IMR-90 (cell line): ENCODE results near the gene MIEF1. TPM values are rescaled to one million over a fixed set of nuclear protein-coding genes. Genes with fewer than 3 reads are reported as not detected.

Source experiments
- ATAC-seq: fragments of 200-7000 bp; cut with Tn5 transposase; 2 replicates; pipeline ENCODE4 v1.9.1; 2020; ENCODE audit warnings: low read depth, mild to moderate bottlenecking, moderate library complexity
- BruUV-seq: library from RNA; stranded (reverse); fragments of 400-500 nt; replicated peaks from 2 replicates; lab custom pipeline; 2021; lab: Mats Ljungman, UMichigan
- CTCF ChIA-PET: fragments of 300-600 bp; formaldehyde crosslinking; extraction: SDS; loops from one replicate; lab custom pipeline; 2021; ENCODE audit warnings: antibody characterized with exemption; lab: Yijun Ruan, JAX
- POLR2A ChIA-PET: fragments of 300-600 bp; sonication (Branson Sonifier 250); formaldehyde crosslinking; loops from one replicate; lab custom pipeline; 2022; ENCODE audit warnings: antibody characterized with exemption; ENCODE audit not compliant: unreplicated experiment; lab: Charles Lee
- DNase-seq: peaks from one replicate; pipeline ENCODE4 v3.0.0; 2013
- H2AFZ ChIP-seq: replicated peaks from 2 replicates; pipeline ENCODE3; 2013; ENCODE audit warnings: low read length, mild to moderate bottlenecking; ENCODE audit not compliant: poor library complexity
- H2AK5ac ChIP-seq: 2 replicates; pipeline ENCODE4 v1.6.1; 2013; ENCODE audit warnings: low read depth, low read length, inconsistent platforms
- H2AK9ac ChIP-seq: replicated peaks from 2 replicates; pipeline ENCODE3; 2013; ENCODE audit warnings: mild to moderate bottlenecking, low read depth, low read length, moderate library complexity; ENCODE audit not compliant: poor library complexity
- H2BK120ac ChIP-seq: 2 replicates; pipeline ENCODE4 v1.6.1; 2013; ENCODE audit warnings: low read depth, low read length, inconsistent platforms
- H2BK15ac ChIP-seq: 3 replicates; pipeline ENCODE4 v1.6.1; 2013; ENCODE audit warnings: low read depth, low read length, inconsistent platforms
- H2BK20ac ChIP-seq: 2 replicates; pipeline ENCODE4 v1.6.1; 2013; ENCODE audit warnings: low read depth, mild to moderate bottlenecking, inconsistent platforms, low read length, moderate library complexity
- H2BK5ac ChIP-seq: 2 replicates; pipeline ENCODE4 v1.6.1; 2013; ENCODE audit warnings: mild to moderate bottlenecking, low read depth, low read length, inconsistent platforms; ENCODE audit not compliant: poor library complexity, severe bottlenecking
- H3K14ac ChIP-seq: replicated peaks from 2 replicates; pipeline ENCODE4 v1.6.1; 2013; ENCODE audit warnings: low read depth, low read length, inconsistent platforms
- H3K18ac ChIP-seq: 2 replicates; pipeline ENCODE4 v1.6.1; 2013; ENCODE audit warnings: low read depth, low read length, control low read depth
- H3K23ac ChIP-seq: 2 replicates; pipeline ENCODE4 v1.6.1; 2013; ENCODE audit warnings: low read depth, low read length, inconsistent platforms
- H3K27ac ChIP-seq: 2 replicates; pipeline ENCODE4 v1.5.1; 2013; ENCODE audit warnings: mild to moderate bottlenecking, control low read depth, low read length; ENCODE audit not compliant: insufficient read depth
- H3K27me3 ChIP-seq: 2 replicates; pipeline ENCODE4 v1.6.1; 2013; ENCODE audit warnings: low read length; ENCODE audit not compliant: control insufficient read depth, insufficient read depth
- H3K36me3 ChIP-seq: 2 replicates; pipeline ENCODE4 v1.6.1; 2013; ENCODE audit warnings: low read length, mixed read lengths; ENCODE audit not compliant: control insufficient read depth, insufficient read depth
- H3K4ac ChIP-seq: 2 replicates; pipeline ENCODE4 v1.6.1; 2013; ENCODE audit warnings: low read depth, low read length, inconsistent platforms
- H3K4me1 ChIP-seq: 2 replicates; pipeline ENCODE4 v1.6.1; 2013; ENCODE audit warnings: low read length, mixed read lengths; ENCODE audit not compliant: control insufficient read depth, insufficient read depth
- H3K4me2 ChIP-seq: 2 replicates; pipeline ENCODE4 v1.6.1; 2013; ENCODE audit warnings: low read depth, mild to moderate bottlenecking, control low read depth, low read length, moderate library complexity
- H3K4me3 ChIP-seq: 2 replicates; pipeline ENCODE4 v1.5.1; 2013; ENCODE audit warnings: low read depth, mild to moderate bottlenecking, control low read depth, low read length, moderate library complexity; ENCODE audit not compliant: insufficient read depth
- H3K56ac ChIP-seq: 2 replicates; pipeline ENCODE4 v1.6.1; 2013; ENCODE audit warnings: low read length, inconsistent platforms; ENCODE audit not compliant: insufficient read depth; ENCODE audit errors: extremely low read depth
- H3K79me1 ChIP-seq, 2 experiments: 2 replicates each; pipeline ENCODE4 v1.6.1; 2013; ENCODE audit warnings: low read length in 2 of 2, inconsistent platforms in 1 of 2, low read depth in 1 of 2
- H3K9ac ChIP-seq: 2 replicates; pipeline ENCODE4 v1.6.1; 2013; ENCODE audit warnings: low read depth, low read length, control low read depth
- H3K9me1 ChIP-seq: 2 replicates; pipeline ENCODE4 v1.6.1; 2013; ENCODE audit warnings: low read length, inconsistent platforms; ENCODE audit not compliant: insufficient read depth
- H3K9me3 ChIP-seq: 2 replicates; pipeline ENCODE4 v1.6.1; 2013; ENCODE audit warnings: low read length; ENCODE audit not compliant: control insufficient read depth, insufficient read depth
- H4K20me1 ChIP-seq: 2 replicates; pipeline ENCODE4 v1.6.1; 2013; ENCODE audit warnings: low read length, inconsistent platforms; ENCODE audit not compliant: insufficient read depth
- H4K5ac ChIP-seq: 2 replicates; pipeline ENCODE4 v1.6.1; 2013; ENCODE audit warnings: mild to moderate bottlenecking, low read depth, low read length, control low read depth
- H4K8ac ChIP-seq, 2 experiments: 2 replicates each; pipeline ENCODE4 v1.6.1; 2013; ENCODE audit warnings: low read depth in 2 of 2, low read length in 2 of 2, control low read depth in 1 of 2, inconsistent platforms in 1 of 2
- H4K91ac ChIP-seq: 2 replicates; pipeline ENCODE4 v1.6.1; 2013; ENCODE audit warnings: low read depth, low read length, inconsistent platforms; ENCODE audit not compliant: insufficient read depth
- BHLHE40 ChIP-seq: fragments of 150-350 bp; IDR thresholded peaks from 2 replicates; pipeline ENCODE4 v1.6.1; 2016; ENCODE audit warnings: mild to moderate bottlenecking, low read depth, low read length
- CEBPB ChIP-seq: IDR thresholded peaks from 2 replicates; pipeline ENCODE4 v1.6.1; 2012; ENCODE audit warnings: low read depth, low read length, improper control_type of control experiment
- CHD1 ChIP-seq: IDR thresholded peaks from 2 replicates; pipeline ENCODE4 v1.6.1; 2012; ENCODE audit warnings: low read depth, low read length, improper control_type of control experiment
- ELK1 ChIP-seq: fragments of 150-350 bp; IDR thresholded peaks from 2 replicates; pipeline ENCODE4 v1.6.1; 2016; ENCODE audit warnings: low read depth, mild to moderate bottlenecking, low read length, moderate library complexity, borderline replicate concordance
- FOS ChIP-seq: fragments of 150-350 bp; IDR thresholded peaks from 2 replicates; pipeline ENCODE4 v1.6.1; 2016; ENCODE audit warnings: low read depth, low read length
- MAZ ChIP-seq: IDR thresholded peaks from 2 replicates; pipeline ENCODE4 v1.6.1; 2012; ENCODE audit warnings: low read depth, mild to moderate bottlenecking, low read length, improper control_type of control experiment, moderate library complexity, borderline replicate concordance
- POLR2A ChIP-seq: IDR thresholded peaks from 2 replicates; pipeline ENCODE4 v1.6.1; 2012; ENCODE audit warnings: mild to moderate bottlenecking, low read depth, low read length
- RAD21 ChIP-seq: IDR thresholded peaks from 2 replicates; pipeline ENCODE4 v1.6.1; 2012; ENCODE audit warnings: low read length, improper control_type of control experiment
- RCOR1 ChIP-seq: IDR thresholded peaks from 2 replicates; pipeline ENCODE4 v1.6.1; 2012; ENCODE audit warnings: mild to moderate bottlenecking, low read length, improper control_type of control experiment; ENCODE audit not compliant: insufficient replicate concordance
- RFX5 ChIP-seq: IDR thresholded peaks from 2 replicates; pipeline ENCODE4 v1.8.0; 2012; ENCODE audit warnings: low read depth, mild to moderate bottlenecking, low read length, moderate library complexity
- SMC3 ChIP-seq: fragments of 150-350 bp; IDR thresholded peaks from 2 replicates; pipeline ENCODE4 v1.6.1; 2016; ENCODE audit warnings: low read depth, mild to moderate bottlenecking, antibody characterized with exemption, low read length, moderate library complexity
- USF2 ChIP-seq: fragments of 150-350 bp; IDR thresholded peaks from 2 replicates; pipeline ENCODE4 v1.6.1; 2017; ENCODE audit warnings: mild to moderate bottlenecking, antibody characterized with exemption, low read length, low read depth
- WGBS, 2 experiments: methylation state at CpG; one replicate each; pipeline versions ENCODE4 v1.1.5 to v1.1.7; 2013; ENCODE audit warnings: missing lambda C conversion rate in 2 of 2; ENCODE audit not compliant: insufficient read length in 1 of 2; ENCODE audit errors: extremely low coverage in 2 of 2; 5-methylcytosine and 5-hydroxymethylcytosine counted together
- dilution Hi-C: fragments of 300-500 bp; cut with HindIII; formaldehyde crosslinking; loops from one replicate; pipeline ENCODE4 v1.14.3; 2018; ENCODE audit warnings: low sequenced_read_pairs; ENCODE audit not compliant: unreplicated experiment
- in situ Hi-C: fragments of 300-500 bp; cut with MboI; formaldehyde crosslinking; loops from 3 replicates; pipeline ENCODE4 v1.14.3; 2019; ENCODE audit warnings: low sequenced_read_pairs, inconsistent platforms, mixed read lengths
- intact Hi-C: fragments of 100-400 bp; cut with micrococcal nuclease; formaldehyde crosslinking; loops from 2 replicates; pipeline ENCODE4 v1.10.0; 2022
- polyA plus RNA-seq, 3 experiments: library from polyadenylated mRNA; depleted of rRNA; stranded (reverse); fragments of >200 nt; gene quantifications; 2 replicates each; pipeline ENCODE4 v1.2.3, GENCODE V29; 2012; ENCODE audit warnings: low replicate concordance in 1 of 3
- total RNA-seq: library from RNA; depleted of rRNA; stranded (reverse); fragments of >200 nt; gene quantifications from 2 replicates; pipeline ENCODE4 v1.2.3, GENCODE V29; 2012

Gene MIEF1
- total and polyA plus RNA-seq, 2 of the 4 experiments (the other 2 are of a cell fraction): 9.7 to 16.9 TPM

GRCh38 chr22:39504071-39504470 is 2.0 kb downstream of the MIEF1 start:
- no peak overlapping the region for H2BK120ac ChIP-seq
- no peak for TF ChIP-seq ELK1
- TF ChIP-seq RCOR1: no peak
- TF ChIP-seq MAZ: no peak
- TF ChIP-seq USF2: no peak
- no peak for TF ChIP-seq RAD21
- no peak for TF ChIP-seq SMC3
- no peak for TF ChIP-seq CEBPB
- TF ChIP-seq FOS: no peak
- TF ChIP-seq POLR2A: no peak
- no peak for TF ChIP-seq RFX5
- TF ChIP-seq BHLHE40: no peak
- TF ChIP-seq CHD1: no peak
- no peak overlapping the region for H3K56ac ChIP-seq
- no peak overlapping the region for H2BK20ac ChIP-seq
- no peaks in the 10 kb centered on the region for H3K9me3 ChIP-seq
- no TSS peak for BruUV-seq
- H4K20me1 ChIP-seq: peaks cover 18% of the 10 kb centered on the region; the same call in 1 of the 2 replicates
- no peak for DNase-seq
- H3K23ac ChIP-seq: no peak overlapping the region
- H3K4me3 ChIP-seq: no peak overlapping the region
- no peak overlapping the region for H3K9ac ChIP-seq
- no peak overlapping the region for H4K91ac ChIP-seq
- no peaks in the 10 kb centered on the region for H3K27me3 ChIP-seq
- H3K27ac ChIP-seq: no peak overlapping the region
- peaks cover 29 to 62% of the 10 kb centered on the region in 2 experiments for H3K79me1 ChIP-seq
- intact Hi-C loops: no loop called here
- peaks cover 10% of the 10 kb centered on the region for H3K4me1 ChIP-seq
- H3K36me3 ChIP-seq: peaks cover 32% of the 10 kb centered on the region
- no peak overlapping the region for H3K14ac ChIP-seq
- H3K4ac ChIP-seq: no peak overlapping the region
- dilution Hi-C loops: no loop called here
- H2AK5ac ChIP-seq: no peak overlapping the region
- H4K5ac ChIP-seq: no peak overlapping the region
- H3K4me2 ChIP-seq: no peak overlapping the region
- peaks cover 6% of the 10 kb centered on the region for H3K9me1 ChIP-seq
- CTCF ChIA-PET: interaction anchor here (1.6 kb wide), 1 partner anchor 10 kb away, joined by 6 read pairs; no protein-coding TSS in a partner anchor
- POLR2A ChIA-PET: no interaction called here
- no peak for ATAC-seq
- no peak overlapping the region for H2AK9ac ChIP-seq
- WGBS, 2 experiments: 93% methylated on average over 8 of the region's 16 CpGs; no CpG with 5 or more reads in 1 of the 2 experiments
- no peak overlapping the region for H2BK5ac ChIP-seq
- no peak overlapping the region for H2BK15ac ChIP-seq
- H3K18ac ChIP-seq: no peak overlapping the region
- H4K8ac ChIP-seq: no peak overlapping the region
- in situ Hi-C loops: no loop called here
- no peak overlapping the region for H2AFZ ChIP-seq
